Measurements from ENCODE around the gene KNTC1.
"Not testable (repeated sequence)": the region's sequence is repeated elsewhere in the genome, so short reads cannot be mapped to it uniquely, and the experiment has no call there.

- TF ChIP-seq CTCF (IDR thresholded peaks at IDR 0.05); ZFX (IDR thresholded peaks at IDR 0.05; ENCODE audit: borderline replicate concordance): not testable (repeated sequence)
Observed at GRCh38 chr12:122653291-122653690, 126.2 kb downstream of the KNTC1 start.

Data from 22Rv1 (cell line).